K562 (cell line): ENCODE measurements around the gene ATOH8. TPM values are rescaled to one million over a fixed set of nuclear protein-coding genes. Genes with fewer than 3 reads are reported as not detected.

Experiments
- ATAC-seq: fragments of 200-7000 bp; cut with Tn5 transposase; 3 replicates; pipeline ENCODE4 v1.9.1; 2020; ENCODE audit warnings: moderate library complexity
- BruUV-seq: library from RNA; stranded (reverse); fragments of 400-500 nt; replicated peaks from 2 replicates; lab custom pipeline; 2021; lab: Mats Ljungman, UMichigan
- CTCF ChIA-PET: fragments of 300-600 bp; formaldehyde crosslinking; extraction: SDS; loops from one replicate; lab custom pipeline; 2021; ENCODE audit warnings: low intra/inter-chr PET ratio; lab: Yijun Ruan, JAX
- POLR2A ChIA-PET: fragments of 300-600, 350-650 bp; sonication (Branson Sonifier 250); formaldehyde crosslinking; extraction: SDS; loops from one replicate; lab custom pipeline; 2021; ENCODE audit warnings: antibody characterized with exemption, inconsistent platforms; lab: Yijun Ruan, JAX
- DNase-seq, 4 experiments: peaks; one replicate each; pipeline versions ENCODE4 v3.0.0 to v3.0.0-alpha.2; 2011 to 2018; ENCODE audit warnings: low spot score in 3 of 4, mixed read lengths in 3 of 4; ENCODE audit errors: extremely low read depth in 1 of 4
- FAIRE-seq: peaks from 2 replicates; lab custom pipeline; 2011; peaks lifted over from hg19 to GRCh38; lab: Jason Lieb, UNC
- H2AFZ ChIP-seq: 2 replicates; pipeline ENCODE4 v1.6.0; 2011; ENCODE audit warnings: low read depth, low read length, control low read depth, inconsistent platforms
- H3K27ac ChIP-seq: fragments of 200-600 bp; 3 replicates; pipeline ENCODE4 v1.8.0; 2011; ENCODE audit warnings: low read depth, mild to moderate bottlenecking, control low read depth, inconsistent platforms, low read length, moderate library complexity, mixed read lengths; ENCODE audit errors: extremely low read depth
- H3K27me3 ChIP-seq, 2 experiments: fragments of 300-600 bp in 1 of 2; 2 replicates in 1 of 2; 3 replicates in 1 of 2; pipeline versions ENCODE4 v1.6.0 to v1.8.0; 2011; ENCODE audit warnings: inconsistent platforms in 2 of 2, low read length in 2 of 2, mild to moderate bottlenecking in 1 of 2, mixed read lengths in 1 of 2, moderate library complexity in 1 of 2; ENCODE audit not compliant: control insufficient read depth in 2 of 2, insufficient read depth in 2 of 2
- H3K36me3 ChIP-seq: fragments of 300-600 bp; 3 replicates; pipeline ENCODE4 v1.8.0; 2011; ENCODE audit warnings: mild to moderate bottlenecking, low read length, inconsistent platforms; ENCODE audit not compliant: control insufficient read depth, insufficient read depth
- H3K4me1 ChIP-seq, 2 experiments: fragments of 200-600 bp in 1 of 2; replicated peaks in 1 of 2; 2 replicates in 1 of 2; 3 replicates in 1 of 2; pipeline versions ENCODE4 v1.5.1 to v1.8.0; 2011; ENCODE audit warnings: inconsistent platforms in 2 of 2, low read length in 2 of 2, mild to moderate bottlenecking in 1 of 2, mixed read lengths in 1 of 2, moderate library complexity in 1 of 2; ENCODE audit not compliant: control insufficient read depth in 2 of 2, insufficient read depth in 2 of 2
- H3K4me2 ChIP-seq: 2 replicates; pipeline ENCODE4 v1.6.1; 2011; ENCODE audit warnings: low read length, control low read depth, inconsistent platforms, mixed read lengths; ENCODE audit not compliant: insufficient read depth
- H3K4me3 ChIP-seq: fragments of 200-600 bp; sonication (generic), shearing (Covaris generic); 2 replicates; pipeline ENCODE4 v1.5.1; 2016; ENCODE audit warnings: control low read depth, inconsistent platforms
- H3K79me2 ChIP-seq: fragments of 200-600 bp; 3 replicates; pipeline ENCODE4 v1.8.0; 2011; ENCODE audit warnings: low read length, inconsistent platforms; ENCODE audit not compliant: control insufficient read depth, insufficient read depth
- H3K9ac ChIP-seq, 2 experiments: 2 replicates each; pipeline versions ENCODE4 v1.6.0 to v1.6.1; 2011; ENCODE audit warnings: low read depth in 2 of 2, low read length in 2 of 2, control low read depth in 1 of 2, inconsistent platforms in 1 of 2, mild to moderate bottlenecking in 1 of 2, mixed read lengths in 1 of 2; ENCODE audit not compliant: insufficient read depth in 1 of 2
- H3K9me1 ChIP-seq: one replicate; pipeline ENCODE4 v1.6.0; 2011; ENCODE audit warnings: inconsistent platforms, mild to moderate bottlenecking, low read length, moderate library complexity; ENCODE audit not compliant: control insufficient read depth, insufficient read depth
- H3K9me3 ChIP-seq: replicated peaks from 2 replicates; pipeline ENCODE4 v1.5.1; 2011; ENCODE audit warnings: low read depth, low read length, inconsistent platforms; ENCODE audit not compliant: control insufficient read depth, insufficient read depth
- H4K20me1 ChIP-seq: replicated peaks from 2 replicates; pipeline ENCODE4 v1.6.1; 2011; ENCODE audit warnings: low read length, inconsistent platforms, mixed read lengths; ENCODE audit not compliant: control insufficient read depth, insufficient read depth
- MEIS2 ChIP-seq: fragments of 450-650 bp; IDR thresholded peaks from 2 replicates; pipeline ENCODE4 v1.6.1; 2014; ENCODE audit warnings: mild to moderate bottlenecking; ENCODE audit not compliant: partially characterized antibody
- SPI1 ChIP-seq: IDR thresholded peaks from 2 replicates; pipeline ENCODE4 v1.6.1; 2011; ENCODE audit warnings: low read depth, low read length, control low read depth, borderline replicate concordance
- TCF7L2 ChIP-seq: fragments of 150-350 bp; IDR thresholded peaks from 2 replicates; pipeline ENCODE4 v1.6.1; 2016; ENCODE audit warnings: low read depth, mild to moderate bottlenecking, low read length, moderate library complexity
- ZEB2 ChIP-seq: fragments of 450-650 bp; IDR thresholded peaks from 2 replicates; pipeline ENCODE4 v1.6.1; 2016
- WGBS: fragments of 100-300 bp; shearing (Covaris generic); methylation state at CpG from one replicate; pipeline ENCODE4 v1.1.6; 2016; ENCODE audit warnings: low coverage, mixed read lengths; ENCODE audit not compliant: insufficient coverage; ENCODE audit errors: missing lambda C conversion rate; 5-methylcytosine and 5-hydroxymethylcytosine counted together
- in situ Hi-C: fragments of 300-500 bp; cut with MboI; formaldehyde crosslinking; loops from 4 replicates; pipeline ENCODE4 v1.15.0; 2018; ENCODE audit warnings: inconsistent platforms, mixed read lengths
- intact Hi-C: fragments of 100-400 bp; cut with micrococcal nuclease; formaldehyde crosslinking; loops from 2 replicates; pipeline ENCODE4 v1.14.2; 2022
- polyA plus RNA-seq, 8 experiments: library from polyadenylated mRNA; depleted of rRNA in 4 of 8; stranded (reverse) in 5 of 8; unstranded in 3 of 8; fragments of >200 nt; fragmentation: Nextera tagmentation in 2 of 8; fragmentation: Illumina TruSeq in 1 of 8; extraction: Ambion mirVana in 2 of 8; extraction: Trizol in 1 of 8; gene quantifications; 2 replicates each; pipeline versions ENCODE4 v1.2.1 to v1.2.3, GENCODE V29; 2011 to 2014; ENCODE audit warnings: inconsistent platforms in 1 of 8, missing spikeins in 1 of 8
- total RNA-seq, 7 experiments: library from RNA; depleted of rRNA in 6 of 7; stranded (reverse); fragments of >200 nt in 6 of 7; fragmentation: Illumina TruSeq in 2 of 7; extraction: Trizol in 2 of 7; gene quantifications; 2 replicates each; pipeline versions ENCODE4 v1.2.1 to v1.2.3, GENCODE V29; 2011 to 2021; ENCODE audit warnings: low replicate concordance in 1 of 7
- TF ChIP-seq, protein P1 (sequence below): fragments of 450-650 bp; IDR thresholded peaks from 2 replicates; pipeline ENCODE4 v1.6.1; 2016
- TF ChIP-seq, protein P2 (sequence below): fragments of 450-650 bp; formaldehyde crosslinking; IDR thresholded peaks from 2 replicates; pipeline ENCODE4 v1.4.0; 2020; ENCODE audit warnings: mild to moderate bottlenecking, moderate library complexity

The ATOH8 gene
- total and polyA plus RNA-seq, 9 of the 15 experiments (the other 6 are each of a cell fraction or from before 2014, with no cell fraction given), result not detected

- FAIRE-seq, result no peak
- POLR2A ChIA-PET, result no interaction called here
- Histone ChIP-seq H3K4me2 (no peak overlapping the region), H3K9me3 (no peaks in the 10 kb centered on the region), H3K4me3 (no peak overlapping the region)
- in situ Hi-C loops, result no loop called here
- intact Hi-C loops, result no loop called here
- TF ChIP-seq, protein P1, sequence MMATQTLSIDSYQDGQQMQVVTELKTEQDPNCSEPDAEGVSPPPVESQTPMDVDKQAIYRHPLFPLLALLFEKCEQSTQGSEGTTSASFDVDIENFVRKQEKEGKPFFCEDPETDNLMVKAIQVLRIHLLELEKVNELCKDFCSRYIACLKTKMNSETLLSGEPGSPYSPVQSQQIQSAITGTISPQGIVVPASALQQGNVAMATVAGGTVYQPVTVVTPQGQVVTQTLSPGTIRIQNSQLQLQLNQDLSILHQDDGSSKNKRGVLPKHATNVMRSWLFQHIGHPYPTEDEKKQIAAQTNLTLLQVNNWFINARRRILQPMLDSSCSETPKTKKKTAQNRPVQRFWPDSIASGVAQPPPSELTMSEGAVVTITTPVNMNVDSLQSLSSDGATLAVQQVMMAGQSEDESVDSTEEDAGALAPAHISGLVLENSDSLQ, result peak; percentile 28; the same call in 1 of the 2 replicates
- no peak for TF ChIP-seq SPI1
- TF ChIP-seq TCF7L2, result no peak
- TF ChIP-seq, protein P2, sequence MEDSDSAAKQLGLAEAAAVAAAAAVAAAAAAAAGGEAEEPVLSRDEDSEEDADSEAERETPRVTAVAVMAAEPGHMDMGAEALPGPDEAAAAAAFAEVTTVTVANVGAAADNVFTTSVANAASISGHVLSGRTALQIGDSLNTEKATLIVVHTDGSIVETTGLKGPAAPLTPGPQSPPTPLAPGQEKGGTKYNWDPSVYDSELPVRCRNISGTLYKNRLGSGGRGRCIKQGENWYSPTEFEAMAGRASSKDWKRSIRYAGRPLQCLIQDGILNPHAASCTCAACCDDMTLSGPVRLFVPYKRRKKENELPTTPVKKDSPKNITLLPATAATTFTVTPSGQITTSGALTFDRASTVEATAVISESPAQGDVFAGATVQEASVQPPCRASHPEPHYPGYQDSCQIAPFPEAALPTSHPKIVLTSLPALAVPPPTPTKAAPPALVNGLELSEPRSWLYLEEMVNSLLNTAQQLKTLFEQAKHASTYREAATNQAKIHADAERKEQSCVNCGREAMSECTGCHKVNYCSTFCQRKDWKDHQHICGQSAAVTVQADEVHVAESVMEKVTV (CRISPR knock-in tag), result no peak
- TF ChIP-seq MEIS2, result peak; percentile 23
- TF ChIP-seq ZEB2, result no peak
- TF ChIP-seq, all 486 proteins: peak for 2
- no peaks in the 10 kb centered on the region; a peak in 1 of 5 replicates for H3K4me1 ChIP-seq
- no peak overlapping the region for H2AFZ ChIP-seq
- H3K79me2 ChIP-seq, result no peaks in the 10 kb centered on the region
- CTCF ChIA-PET, result no interaction called here
- peaks cover 52 to 79% of the 10 kb centered on the region in 2 experiments for H3K27me3 ChIP-seq
- DNase-seq (no peak), ATAC-seq (no peak)
- BruUV-seq, result no TSS peak
- no peak overlapping the region for H3K27ac ChIP-seq
- H3K36me3 ChIP-seq, result no peaks in the 10 kb centered on the region
- WGBS, result 3% methylated on average over 14 of the region's 14 CpGs
- H3K9me1 ChIP-seq, result no peaks in the 10 kb centered on the region
- H4K20me1 ChIP-seq, result peaks cover 14% of the 10 kb centered on the region
- peak overlapping the region in 1 of 2 experiments; percentile 43; a peak in 1 of 4 replicates for H3K9ac ChIP-seq
Observed at GRCh38 chr2:85780316-85781012, 26.7 kb downstream of the ATOH8 start.
